ENCODE measurements around the gene MCMBP.
"Not testable (repeated sequence)": the region's sequence is repeated elsewhere in the genome, so short reads cannot be mapped to it uniquely, and the experiment has no call there.

The MCMBP gene

GRCh38 chr10:119829429-119829828 is 43.2 kb downstream of the MCMBP start:
- no peak for DNase-seq (ENCODE audit: low read depth, low spot score)

- DNase-seq (ENCODE audit: low read depth, low spot score) = no peak
Measured at GRCh38 chr10:119827430-119827829, 45.2 kb downstream of the MCMBP start.

- no peak for DNase-seq (ENCODE audit: low read depth, low spot score)
Measured at GRCh38 chr10:119826771-119827170, 45.9 kb downstream of the MCMBP start.

GRCh38 chr10:119824299-119824698 is 48.3 kb downstream of the MCMBP start:
- no peak for DNase-seq (ENCODE audit: low read depth, low spot score)

- no peak for DNase-seq (ENCODE audit: low read depth, low spot score)
Measured at GRCh38 chr10:119821182-119821581, 51.5 kb downstream of the MCMBP start.

GRCh38 chr10:119818889-119819270 is 53.8 kb downstream of the MCMBP start:
- no peak for DNase-seq (ENCODE audit: low read depth, low spot score)

GRCh38 chr10:119817991-119818888 is 54.4 kb downstream of the MCMBP start:
- peak; percentile 26 for DNase-seq (ENCODE audit: low read depth, low spot score)

- no peak for DNase-seq (ENCODE audit: low read depth, low spot score)
Measured at GRCh38 chr10:119815671-119816070, 57.0 kb downstream of the MCMBP start.

GRCh38 chr10:119812684-119813083 is 60.0 kb downstream of the MCMBP start:
- no peak for DNase-seq (ENCODE audit: low read depth, low spot score)

- DNase-seq (ENCODE audit: low read depth, low spot score) = no peak
Measured at GRCh38 chr10:119811122-119811521, 61.5 kb downstream of the MCMBP start.

GRCh38 chr10:119807960-119808697 is 64.5 kb downstream of the MCMBP start:
- DNase-seq (ENCODE audit: low read depth, low spot score) = no peak

GRCh38 chr10:119806334-119807130 is 66.1 kb downstream of the MCMBP start:
- DNase-seq (ENCODE audit: low read depth, low spot score) = no peak

- DNase-seq (ENCODE audit: low read depth, low spot score) = no peak
Measured at GRCh38 chr10:119805702-119806230, 66.9 kb downstream of the MCMBP start.

GRCh38 chr10:119803264-119803663 is 69.4 kb downstream of the MCMBP start:
- DNase-seq (ENCODE audit: low read depth, low spot score) = no peak

- no peak for DNase-seq (ENCODE audit: low read depth, low spot score)
Measured at GRCh38 chr10:119801998-119802538, 70.6 kb downstream of the MCMBP start.

- DNase-seq (ENCODE audit: low read depth, low spot score) = no peak
Measured at GRCh38 chr10:119801176-119801575, 71.5 kb downstream of the MCMBP start.

GRCh38 chr10:119796039-119796438 is 76.6 kb downstream of the MCMBP start:
- no peak for DNase-seq (ENCODE audit: low read depth, low spot score)

- not testable (repeated sequence) for DNase-seq (ENCODE audit: low read depth, low spot score)
Measured at GRCh38 chr10:119795101-119795500, 77.5 kb downstream of the MCMBP start.

- no peak for DNase-seq (ENCODE audit: low read depth, low spot score)
Measured at GRCh38 chr10:119786117-119786769, 86.4 kb downstream of the MCMBP start.

GRCh38 chr10:119784340-119785067 is 88.1 kb downstream of the MCMBP start:
- no peak for DNase-seq (ENCODE audit: low read depth, low spot score)

Data from smooth muscle cell of the brain vasculature (primary cell).